GM10266 (cell line): ENCODE measurements around the gene PPP2R1A.
A peak's percentile ranks its signal among the peaks of the same experiment; 100 is the strongest.

Source experiments
- DNase-seq: peaks from one replicate; pipeline ENCODE4 v3.0.0; 2012; ENCODE audit errors: extremely low spot score
- TF ChIP-seq, protein P1 (sequence below): IDR thresholded peaks from 2 replicates; pipeline ENCODE4 v1.5.1; 2012; ENCODE audit warnings: mild to moderate bottlenecking, low read depth; ENCODE audit not compliant: control insufficient read depth, insufficient read depth; ENCODE audit errors: missing control alignments

Gene PPP2R1A

DNA sequence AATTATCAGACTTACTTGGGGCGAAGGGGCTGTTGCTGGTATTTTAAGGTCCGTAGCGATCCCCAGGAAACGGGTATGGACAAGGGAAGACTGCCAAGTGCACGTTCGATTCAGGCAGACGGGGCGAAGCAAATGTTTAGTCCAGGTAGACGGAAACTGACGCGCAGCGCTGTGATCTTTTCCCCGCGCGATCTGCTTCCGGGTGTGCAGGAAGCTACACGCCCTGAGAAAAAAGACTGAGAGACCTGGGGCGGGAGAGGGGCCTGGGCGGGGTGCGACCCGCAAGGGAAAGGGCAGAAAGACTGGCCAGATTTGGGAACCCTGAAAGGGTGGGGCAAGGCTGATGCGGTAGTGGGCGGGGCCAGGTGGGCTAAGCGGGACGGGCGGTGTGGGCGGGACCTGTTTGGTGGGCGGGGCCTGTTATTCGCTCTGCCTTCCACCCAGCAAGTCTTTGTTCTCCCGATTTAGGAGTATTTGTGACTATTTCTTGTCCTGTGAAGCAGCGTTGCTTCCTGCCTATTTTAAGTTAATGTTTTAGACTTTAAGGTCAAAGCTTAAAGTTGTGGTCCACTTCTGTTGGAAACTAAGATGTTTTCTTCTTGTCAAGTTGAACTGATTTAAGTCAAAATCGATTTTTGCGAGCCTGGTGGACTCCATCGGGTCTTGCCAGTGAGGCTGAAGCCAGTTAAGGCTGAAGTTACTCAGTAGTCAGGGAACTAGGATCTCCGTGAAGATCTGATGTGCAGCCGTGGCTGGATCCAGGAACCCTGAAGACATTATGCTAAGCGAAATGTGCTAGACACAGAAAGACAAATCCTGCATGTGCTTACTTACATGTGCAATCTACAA, 18.3 kb upstream of the PPP2R1A start, which contains the start of gene ZNF836:
Gene ZNF836, minus strand, starts transcription at position 301 of the 849 bp plus-strand sequence. CDS start 3,549 bp downstream, outside the sequence.
- DNase-seq = peak; percentile 81
- TF ChIP-seq, protein P1, sequence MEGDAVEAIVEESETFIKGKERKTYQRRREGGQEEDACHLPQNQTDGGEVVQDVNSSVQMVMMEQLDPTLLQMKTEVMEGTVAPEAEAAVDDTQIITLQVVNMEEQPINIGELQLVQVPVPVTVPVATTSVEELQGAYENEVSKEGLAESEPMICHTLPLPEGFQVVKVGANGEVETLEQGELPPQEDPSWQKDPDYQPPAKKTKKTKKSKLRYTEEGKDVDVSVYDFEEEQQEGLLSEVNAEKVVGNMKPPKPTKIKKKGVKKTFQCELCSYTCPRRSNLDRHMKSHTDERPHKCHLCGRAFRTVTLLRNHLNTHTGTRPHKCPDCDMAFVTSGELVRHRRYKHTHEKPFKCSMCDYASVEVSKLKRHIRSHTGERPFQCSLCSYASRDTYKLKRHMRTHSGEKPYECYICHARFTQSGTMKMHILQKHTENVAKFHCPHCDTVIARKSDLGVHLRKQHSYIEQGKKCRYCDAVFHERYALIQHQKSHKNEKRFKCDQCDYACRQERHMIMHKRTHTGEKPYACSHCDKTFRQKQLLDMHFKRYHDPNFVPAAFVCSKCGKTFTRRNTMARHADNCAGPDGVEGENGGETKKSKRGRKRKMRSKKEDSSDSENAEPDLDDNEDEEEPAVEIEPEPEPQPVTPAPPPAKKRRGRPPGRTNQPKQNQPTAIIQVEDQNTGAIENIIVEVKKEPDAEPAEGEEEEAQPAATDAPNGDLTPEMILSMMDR = no peak

DNA sequence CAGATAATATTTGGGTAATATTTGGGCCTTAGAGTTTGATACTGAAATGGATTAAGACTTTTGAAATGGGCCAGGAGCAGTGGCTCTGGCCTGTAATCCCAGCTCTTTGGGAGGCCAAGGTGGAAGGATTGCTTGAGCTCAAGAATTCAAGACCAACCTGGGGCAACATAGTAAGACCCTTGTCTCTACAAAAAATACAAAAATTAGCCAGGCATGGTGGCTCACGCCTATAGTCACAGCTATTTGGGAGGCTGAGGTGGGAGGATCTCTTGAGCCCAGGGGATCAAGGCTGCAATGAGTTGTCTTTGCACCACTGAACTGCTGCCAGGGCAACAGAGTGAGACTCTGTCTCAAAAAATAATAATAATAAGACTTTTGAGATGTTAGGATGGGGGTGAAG, 17.5 kb upstream of the PPP2R1A start:
- no peak for DNase-seq
- TF ChIP-seq, protein P1 = no peak

DNA sequence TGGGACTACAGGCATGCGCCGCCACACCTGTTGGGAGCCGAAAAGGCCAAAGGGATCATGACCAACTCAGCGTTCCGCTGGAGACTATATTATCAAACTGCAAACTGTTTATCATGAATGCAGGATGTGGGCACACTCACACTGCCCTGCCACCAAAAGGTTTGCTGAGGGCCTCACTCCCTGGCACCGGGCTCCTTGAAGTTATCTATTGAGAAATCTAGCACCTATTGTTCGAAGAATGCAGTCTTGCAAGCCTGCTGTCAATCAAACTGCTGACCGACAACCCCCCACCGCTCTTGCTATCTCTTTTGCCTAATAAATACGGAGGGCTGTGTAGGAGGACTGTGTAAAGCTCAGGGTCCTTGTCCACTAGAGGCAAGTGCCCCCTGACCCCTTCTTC, 13.3 kb upstream of the PPP2R1A start:
- TF ChIP-seq, protein P1 = no peak
- DNase-seq = no peak

DNA sequence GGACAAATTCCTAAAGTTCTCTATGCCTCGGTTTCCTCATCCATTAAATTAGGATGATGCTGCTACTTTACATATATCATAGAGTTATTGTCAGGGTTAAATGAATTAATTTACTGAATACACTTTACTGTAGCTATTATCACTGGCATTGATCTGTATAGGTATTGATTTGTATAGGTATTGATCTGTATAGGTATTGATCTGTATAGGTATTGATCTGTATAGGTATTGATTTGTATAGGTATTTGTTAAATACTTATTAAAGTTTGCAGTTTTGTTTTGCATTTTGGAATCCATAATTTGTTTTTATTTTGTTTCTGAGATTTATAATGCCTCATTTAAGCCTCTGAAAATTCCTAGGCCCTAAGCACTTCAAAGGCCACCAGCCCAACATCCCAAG, 2.4 kb upstream of the PPP2R1A start:
- no peak for DNase-seq
- TF ChIP-seq, protein P1 = no peak

DNA sequence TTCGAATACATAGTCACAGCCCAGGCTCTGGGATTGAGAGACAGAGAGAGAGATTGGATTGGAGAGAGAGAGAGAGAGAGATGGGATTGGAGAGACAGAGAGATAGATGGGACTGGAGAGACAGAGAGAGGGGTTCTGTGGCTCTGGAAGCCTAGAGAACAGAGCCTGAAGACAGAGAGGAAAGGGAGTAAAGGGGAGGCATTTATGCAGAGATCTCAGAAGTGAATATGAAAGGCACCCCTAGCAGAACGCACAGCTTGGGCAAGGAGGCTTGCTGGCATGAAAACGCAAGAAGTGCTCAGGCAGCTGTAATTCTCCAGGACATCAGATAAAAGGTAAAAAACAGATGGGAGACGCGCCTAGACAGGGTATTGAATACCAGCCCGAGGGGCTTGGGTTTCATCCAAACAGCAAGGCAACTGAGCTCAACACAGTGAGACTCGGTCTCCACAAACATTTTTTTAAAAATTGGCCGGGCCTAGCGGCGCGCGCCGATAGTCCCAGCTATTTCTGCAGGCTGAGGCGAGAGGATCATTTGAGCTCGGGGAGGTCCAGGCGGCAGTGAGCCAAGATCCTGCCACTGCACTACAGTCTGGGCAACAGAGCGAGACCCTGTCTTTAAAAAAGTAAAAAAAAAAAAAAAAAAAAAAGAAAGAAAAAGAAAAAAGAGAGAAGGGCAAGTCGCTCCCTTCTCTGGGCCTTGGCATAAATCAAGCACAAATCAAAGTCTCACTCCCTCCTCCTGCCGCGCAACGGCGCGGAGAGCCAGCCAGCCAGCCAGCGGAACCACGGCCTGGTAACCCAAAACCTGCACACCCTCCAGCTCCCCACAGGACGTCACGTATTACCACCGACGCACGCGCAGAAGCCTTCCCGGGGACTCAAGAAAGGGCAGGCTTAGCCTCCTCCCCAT, 774 bp upstream of the PPP2R1A start:
- no peak for DNase-seq
- TF ChIP-seq, protein P1 = no peak

DNA sequence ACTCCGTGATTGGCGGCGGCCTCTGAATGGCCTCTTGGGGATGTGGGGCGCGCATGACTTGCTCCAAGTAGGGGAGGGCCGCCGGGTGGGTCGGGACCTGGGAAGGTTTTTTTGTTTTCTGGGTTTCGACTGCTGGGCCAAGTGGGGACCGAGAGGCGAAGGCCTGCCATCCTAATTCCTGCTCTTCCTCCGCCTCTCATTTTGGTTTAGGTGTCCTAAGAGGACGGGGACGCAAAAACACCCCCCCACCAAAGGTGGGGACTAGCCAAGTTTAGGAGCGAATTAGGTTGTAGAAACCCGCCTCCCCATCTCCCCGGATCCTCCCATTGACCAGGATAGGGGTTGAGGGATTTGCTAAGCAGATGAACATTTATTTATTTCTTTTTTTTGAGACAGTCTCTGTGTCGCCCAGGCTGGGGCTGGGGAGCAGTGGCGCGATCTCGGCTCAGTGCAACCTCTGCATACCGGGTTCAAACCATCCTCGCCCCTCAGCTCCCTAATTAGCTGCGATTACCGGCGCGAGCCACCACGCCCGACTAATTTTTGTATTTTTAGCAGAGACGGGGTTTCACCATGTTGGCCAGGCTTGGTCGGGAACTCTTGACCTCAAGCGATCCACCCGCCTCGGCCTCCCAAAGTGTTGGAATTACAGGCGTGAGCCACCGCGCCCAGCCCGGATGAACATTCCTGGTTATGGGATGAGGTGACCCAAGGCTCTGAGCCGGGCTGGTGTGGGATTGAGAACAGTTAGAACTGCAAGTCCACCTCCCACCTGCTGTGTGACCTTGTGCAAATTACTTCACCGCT, 838 bp downstream of the PPP2R1A start:
- DNase-seq = no peak
- TF ChIP-seq, protein P1 = no peak
